ENCODE measurements around the gene SUGP2.

DNA sequence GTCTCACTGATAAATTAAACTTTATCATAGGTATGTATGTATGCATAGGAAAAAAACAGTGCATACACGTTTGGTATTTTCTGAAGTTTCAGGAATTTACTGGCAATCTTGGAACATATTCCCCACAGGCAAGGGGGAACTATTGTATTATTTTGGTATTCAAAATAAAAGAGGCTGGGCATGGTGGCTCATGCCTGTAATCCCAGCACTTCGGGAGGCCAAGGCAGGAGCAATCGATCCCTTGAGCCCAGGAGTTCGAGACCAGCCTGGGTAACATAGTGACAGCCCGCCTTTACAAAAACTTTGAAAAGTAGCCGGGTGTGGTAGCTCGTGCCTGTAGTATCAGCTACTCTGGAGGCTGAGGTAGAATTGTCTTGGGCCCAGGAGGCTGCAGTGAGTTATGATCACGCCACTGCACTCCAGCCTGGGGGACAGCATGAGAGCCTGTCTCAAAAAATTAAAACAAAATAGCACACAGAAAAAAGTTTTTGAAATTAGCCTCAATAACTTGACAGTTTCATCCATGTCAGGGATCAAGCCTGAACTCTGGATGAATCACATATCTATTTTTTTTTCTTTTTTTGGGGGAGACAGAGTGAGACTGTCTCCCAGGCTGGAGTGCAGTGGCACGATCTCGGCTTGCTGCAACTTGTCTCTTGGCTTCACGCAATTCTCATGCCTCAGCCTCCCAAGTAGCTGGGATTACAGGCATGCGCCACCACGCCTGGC lies 63.2 kb downstream of the SUGP2 start:
- TF ChIP-seq, protein P1, sequence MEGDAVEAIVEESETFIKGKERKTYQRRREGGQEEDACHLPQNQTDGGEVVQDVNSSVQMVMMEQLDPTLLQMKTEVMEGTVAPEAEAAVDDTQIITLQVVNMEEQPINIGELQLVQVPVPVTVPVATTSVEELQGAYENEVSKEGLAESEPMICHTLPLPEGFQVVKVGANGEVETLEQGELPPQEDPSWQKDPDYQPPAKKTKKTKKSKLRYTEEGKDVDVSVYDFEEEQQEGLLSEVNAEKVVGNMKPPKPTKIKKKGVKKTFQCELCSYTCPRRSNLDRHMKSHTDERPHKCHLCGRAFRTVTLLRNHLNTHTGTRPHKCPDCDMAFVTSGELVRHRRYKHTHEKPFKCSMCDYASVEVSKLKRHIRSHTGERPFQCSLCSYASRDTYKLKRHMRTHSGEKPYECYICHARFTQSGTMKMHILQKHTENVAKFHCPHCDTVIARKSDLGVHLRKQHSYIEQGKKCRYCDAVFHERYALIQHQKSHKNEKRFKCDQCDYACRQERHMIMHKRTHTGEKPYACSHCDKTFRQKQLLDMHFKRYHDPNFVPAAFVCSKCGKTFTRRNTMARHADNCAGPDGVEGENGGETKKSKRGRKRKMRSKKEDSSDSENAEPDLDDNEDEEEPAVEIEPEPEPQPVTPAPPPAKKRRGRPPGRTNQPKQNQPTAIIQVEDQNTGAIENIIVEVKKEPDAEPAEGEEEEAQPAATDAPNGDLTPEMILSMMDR (IDR thresholded peaks at IDR 0.05): no peak
- TF ChIP-seq POLR2AphosphoS5 (IDR thresholded peaks at IDR 0.05) (no peak), POLR2A (IDR thresholded peaks at IDR 0.05) (no peak)

All from upper lobe of left lung (tissue), 4 donors.